GM18868 (cell line): Measurements from ENCODE around the gene PASK.

Source experiments
- ATAC-seq: cut with Tn5 transposase; IDR thresholded peaks from one replicate; pipeline ENCODE4 v1.9.1; 2021; ENCODE audit warnings: mild to moderate bottlenecking, moderate library complexity; ENCODE audit not compliant: unreplicated experiment

Gene PASK

DNA sequence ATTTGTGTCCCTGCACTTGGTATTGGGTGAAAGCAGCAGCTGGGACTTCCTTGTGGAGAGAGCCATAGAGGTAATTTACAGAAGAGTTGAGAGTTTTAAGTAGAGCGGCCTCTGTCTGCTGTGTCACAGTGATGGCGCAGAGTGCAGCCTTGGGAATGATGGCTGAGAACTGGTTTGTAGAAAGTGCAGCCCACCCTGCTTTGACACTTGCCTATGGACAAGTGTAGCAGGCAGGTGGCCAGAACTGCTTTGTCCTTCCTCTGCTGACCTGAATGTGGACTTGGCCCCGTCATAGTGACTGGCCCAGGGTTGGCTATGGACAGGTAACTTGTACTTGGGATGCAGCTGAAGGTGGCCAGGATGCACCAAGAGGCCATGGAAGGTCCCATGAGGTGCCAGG lies 32.9 kb upstream of the PASK start:
- ATAC-seq, result no peak

DNA sequence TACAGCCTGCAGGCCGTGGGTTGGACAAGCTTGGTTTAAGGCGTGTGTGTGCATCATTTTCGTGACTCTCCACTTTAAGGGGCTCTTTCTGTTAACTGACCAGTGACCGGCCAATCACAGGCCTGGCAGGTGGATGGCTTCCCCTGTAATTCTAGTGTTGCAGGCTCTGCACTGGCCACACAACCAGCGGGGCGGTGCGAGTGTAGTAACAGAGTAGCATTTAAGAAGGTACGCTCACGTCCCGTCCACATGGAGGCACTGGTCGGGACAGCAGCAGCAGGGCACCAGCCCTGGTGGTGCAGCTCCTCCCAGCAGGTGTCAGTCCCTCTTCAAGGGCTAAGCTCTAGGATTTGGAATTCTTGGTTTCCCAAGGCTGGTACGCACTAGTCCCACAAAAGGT lies 31.2 kb upstream of the PASK start:
- ATAC-seq, result no peak

DNA sequence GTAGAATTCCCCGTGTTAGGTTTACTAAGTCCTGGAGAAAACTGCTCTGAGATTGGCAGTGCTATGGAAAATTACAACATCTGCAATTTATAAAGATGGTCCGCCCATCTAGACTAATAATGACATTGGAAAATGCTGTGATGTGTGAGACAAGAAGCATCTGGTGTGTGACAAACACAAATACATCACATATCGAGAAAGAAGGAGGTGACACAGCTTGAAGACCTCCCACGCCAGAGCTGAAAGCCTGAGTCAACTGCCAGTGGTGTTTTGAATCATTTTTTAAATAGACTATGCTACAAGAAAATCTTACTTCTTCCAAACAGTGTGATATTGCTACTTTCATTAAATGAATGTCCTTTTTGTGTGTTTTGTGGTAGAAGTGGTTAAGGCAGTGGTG lies 30.6 kb upstream of the PASK start:
- ATAC-seq, result no peak

DNA sequence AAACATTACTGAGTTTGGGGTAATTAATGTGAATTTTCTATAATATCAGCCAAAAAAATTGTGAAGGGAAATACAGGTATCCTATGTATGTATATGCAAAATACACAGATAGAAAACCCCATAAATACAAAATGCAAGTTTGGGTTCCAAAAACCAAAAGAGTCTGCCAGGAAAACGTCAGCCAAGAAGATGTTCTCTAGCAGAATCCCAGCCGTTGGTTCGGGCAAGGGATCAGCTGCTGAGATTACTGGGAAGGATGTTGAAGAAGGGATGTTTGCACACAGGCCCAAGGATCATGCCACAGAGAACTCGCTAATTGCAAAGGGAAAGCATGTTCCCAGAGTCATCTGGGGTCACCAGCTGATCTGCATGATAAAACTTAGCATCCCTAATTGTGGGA lies 29.7 kb upstream of the PASK start:
- no peak for ATAC-seq

DNA sequence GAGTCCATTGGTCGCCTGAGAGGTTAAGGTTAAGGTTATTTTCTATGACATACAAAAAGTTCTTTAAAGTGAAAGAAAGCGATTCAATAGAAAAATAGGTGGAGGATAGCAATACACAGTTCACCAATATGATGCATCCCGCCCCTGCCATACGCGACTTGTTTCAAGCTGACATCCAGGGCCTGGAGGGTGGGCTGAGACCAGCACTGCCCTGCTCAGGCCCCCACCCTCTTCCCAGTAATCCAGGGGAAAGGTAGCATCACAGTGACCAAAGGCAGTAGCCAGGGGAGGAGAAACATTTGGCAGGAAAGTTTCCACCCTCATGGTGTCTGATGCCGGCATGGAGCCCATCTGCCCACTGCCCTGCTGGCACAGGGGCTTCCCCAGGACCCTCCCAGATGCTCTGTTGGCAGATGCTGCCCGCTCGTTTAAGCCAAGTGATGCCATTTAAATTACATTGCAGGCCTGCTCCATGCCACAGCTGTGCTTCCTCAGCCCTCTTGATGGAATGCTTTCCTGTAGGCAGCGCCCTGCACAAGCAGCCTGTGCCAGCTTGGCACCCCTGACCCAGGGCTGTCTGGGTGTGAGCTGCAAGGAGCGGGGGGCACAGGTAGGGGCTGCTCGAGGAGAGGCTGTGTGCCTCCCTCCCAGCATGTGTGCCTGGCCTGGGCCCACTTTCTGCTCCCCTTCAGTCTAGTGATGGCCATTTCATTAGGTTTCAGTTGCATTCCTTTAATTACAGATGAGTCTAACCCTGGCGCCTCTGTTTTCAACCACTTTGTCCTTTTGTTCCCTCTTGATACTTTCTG lies 28.5 kb upstream of the PASK start:
- no peak for ATAC-seq

DNA sequence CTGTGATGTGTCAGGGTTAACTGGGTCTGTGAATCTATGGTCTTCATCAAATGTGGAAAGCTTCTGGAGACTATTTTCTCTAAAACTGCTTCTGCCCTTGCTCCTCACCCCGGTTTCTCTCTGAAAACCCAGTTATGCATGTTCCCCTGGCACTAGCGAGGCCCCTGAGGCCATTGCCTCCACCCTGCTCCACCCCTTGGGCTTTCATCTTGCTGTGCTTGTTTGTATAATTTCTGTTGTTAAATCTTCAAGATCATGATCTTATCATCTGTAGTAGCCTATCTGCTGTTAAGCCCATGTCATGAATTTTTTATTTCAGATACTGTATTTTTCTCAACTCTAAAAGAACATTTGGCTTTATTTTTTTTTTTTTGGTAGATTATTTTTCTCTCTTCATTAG lies 24.3 kb upstream of the PASK start:
- no peak for ATAC-seq

DNA sequence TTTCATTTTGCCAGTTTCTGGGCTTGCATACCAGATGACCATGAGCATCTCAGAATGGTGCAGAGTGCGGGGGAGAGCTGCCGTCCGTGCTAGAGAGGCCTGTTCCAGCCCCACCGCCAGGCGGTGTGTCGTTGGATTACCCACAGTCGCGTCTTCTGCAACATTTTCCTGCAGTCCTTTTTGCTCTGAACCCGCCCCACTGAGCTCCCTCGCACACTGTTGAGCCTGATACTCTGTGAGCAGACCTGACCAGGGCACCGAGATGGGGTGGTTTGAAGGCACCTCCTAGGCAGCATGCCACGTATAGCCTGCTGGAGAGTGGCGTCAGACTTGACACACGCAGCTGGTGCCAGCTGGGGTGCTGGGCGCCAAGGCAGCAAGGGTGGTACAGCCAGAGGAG lies 19.1 kb upstream of the PASK start:
- no peak for ATAC-seq

DNA sequence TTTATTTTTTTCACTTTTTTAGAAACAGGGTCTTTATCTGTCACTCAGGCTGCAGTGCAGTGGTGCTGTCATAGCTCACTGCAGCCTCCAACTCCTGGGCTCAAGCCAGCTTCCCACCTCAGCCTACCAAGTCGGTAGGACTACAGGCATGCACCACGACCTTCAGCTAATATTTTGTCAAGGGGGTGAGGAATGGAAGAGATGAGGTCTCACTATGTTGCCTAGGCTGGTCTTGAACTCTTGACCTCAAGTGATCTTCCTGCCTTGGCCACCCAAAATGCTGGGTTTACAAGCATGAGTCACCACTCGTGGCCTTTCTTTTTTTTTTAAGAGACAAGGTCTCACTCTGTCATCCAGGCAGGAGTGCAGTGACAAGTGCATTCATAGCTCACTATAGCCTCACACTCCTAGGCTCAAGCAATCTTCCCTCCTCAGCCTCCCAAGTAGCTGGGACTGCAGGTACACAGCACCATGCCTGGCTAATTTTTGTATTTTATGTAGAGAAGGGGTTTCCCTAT lies 14.4 kb upstream of the PASK start:
- no peak for ATAC-seq

DNA sequence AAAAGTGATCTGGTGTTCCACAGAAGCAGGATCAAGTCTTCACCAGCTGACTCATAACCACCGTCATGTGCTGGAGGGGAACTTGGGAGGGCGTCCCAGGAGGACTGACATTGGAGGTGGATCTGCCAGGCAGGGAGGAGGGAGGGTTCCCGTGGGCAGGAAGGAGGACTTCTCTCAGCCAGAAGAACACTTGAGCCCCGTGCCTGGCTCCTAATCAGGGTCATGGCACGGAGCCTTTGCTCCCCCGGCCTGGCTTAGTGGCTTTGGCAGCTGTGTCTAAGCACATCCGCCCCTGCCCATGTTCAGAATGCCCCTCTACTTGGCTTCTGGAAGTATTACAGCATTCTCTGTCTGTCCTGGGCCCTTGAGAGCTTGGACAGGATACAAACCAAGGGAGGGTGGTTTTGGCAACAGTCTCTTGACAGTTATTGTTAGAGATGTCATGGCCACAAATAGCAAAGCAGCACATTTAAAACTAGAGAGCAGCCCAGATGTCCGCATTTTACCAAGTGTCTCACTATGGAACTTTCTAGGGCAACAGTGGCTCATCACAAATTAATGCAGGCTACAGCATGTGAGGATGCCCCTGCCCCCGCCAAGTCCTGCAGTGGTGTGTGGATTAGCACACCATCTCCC lies 12.5 kb upstream of the PASK start:
- no peak for ATAC-seq

DNA sequence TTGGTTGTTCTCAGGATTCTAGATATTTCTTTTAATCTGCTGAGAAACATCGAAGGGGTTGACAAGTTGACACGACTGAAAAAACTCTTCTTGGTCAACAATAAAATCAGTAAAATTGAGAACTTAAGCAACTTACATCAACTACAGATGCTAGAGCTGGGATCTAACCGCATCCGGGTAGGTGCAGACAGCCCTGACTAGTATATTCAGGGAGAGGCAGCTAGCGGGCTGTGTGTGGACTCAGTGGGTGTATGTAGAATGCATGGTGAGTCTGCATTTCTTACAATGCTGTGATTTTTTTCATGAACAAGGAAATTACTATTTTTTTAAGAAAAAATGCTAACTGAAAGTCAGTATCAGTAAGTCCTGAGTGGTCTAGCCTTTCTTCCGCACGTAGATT lies 11.0 kb upstream of the PASK start:
- no peak for ATAC-seq

DNA sequence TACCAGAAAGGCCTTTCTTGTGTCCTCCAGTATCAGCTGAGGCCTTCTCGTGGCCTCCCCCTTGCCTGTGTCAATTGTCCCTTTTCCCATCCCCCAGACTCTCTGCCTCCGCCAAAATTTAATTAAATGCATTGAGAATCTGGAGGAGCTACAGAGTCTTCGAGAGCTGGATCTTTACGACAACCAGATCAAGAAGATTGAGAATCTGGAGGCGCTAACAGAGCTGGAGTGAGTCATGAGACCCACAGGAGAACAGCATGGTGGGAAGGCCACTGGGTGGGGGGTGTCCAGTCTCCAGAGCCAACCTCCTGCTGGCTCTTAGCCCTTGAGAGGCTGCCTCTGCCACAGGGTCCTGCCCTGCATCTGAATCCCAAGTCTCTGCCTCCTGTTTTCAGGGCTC lies 9.8 kb upstream of the PASK start:
- no peak for ATAC-seq

DNA sequence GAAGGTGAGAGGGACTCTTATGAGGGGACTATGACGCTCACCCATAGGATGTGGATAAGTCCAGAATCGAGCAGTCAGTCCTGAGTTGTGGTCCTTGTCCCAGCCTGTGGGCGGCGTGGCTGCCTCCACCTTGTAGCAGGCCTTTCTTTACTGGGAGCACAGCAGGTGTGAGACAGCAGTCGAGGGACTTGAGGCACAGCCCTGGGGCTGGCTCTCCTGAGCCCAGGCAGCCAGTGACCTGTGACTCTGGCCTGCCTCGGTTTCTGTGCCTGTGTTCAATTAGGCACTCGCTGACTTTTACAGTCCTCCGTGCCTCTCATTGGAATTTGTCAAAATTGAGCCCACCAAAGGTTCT lies 9.3 kb upstream of the PASK start:
- no peak for ATAC-seq

DNA sequence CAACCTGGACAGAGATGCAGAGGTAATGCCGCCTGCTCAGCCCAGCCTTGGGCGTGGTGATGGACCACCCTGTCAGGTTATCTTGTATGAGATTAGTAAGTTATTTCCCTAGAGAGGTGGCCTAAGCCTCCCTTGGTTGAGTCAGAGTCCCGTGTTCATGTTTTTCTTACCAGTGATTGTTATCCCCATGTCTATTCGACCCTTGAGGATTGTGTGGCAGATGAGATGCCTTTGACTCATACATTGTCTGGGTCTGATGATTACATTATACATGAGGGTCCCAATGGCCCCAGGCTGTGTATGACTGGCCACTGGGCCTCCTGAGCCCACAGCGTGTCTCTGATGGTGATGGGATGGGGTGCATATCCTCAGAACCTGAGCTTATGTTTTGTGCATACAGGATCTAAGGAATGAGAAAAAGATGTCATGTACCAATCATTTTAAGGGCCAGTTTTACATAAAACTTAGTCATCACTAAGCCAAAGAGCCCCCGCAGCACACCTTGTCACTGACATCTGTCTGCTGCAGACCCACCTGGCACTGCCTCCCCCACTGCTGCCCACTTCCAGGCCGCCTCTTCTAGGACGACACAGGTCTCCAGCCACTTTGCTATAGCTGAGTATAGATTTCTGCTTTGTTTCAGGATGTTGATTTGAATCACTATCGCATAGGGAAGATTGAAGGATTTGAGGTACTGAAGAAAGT lies 8.7 kb upstream of the PASK start:
- ATAC-seq, result no peak

DNA sequence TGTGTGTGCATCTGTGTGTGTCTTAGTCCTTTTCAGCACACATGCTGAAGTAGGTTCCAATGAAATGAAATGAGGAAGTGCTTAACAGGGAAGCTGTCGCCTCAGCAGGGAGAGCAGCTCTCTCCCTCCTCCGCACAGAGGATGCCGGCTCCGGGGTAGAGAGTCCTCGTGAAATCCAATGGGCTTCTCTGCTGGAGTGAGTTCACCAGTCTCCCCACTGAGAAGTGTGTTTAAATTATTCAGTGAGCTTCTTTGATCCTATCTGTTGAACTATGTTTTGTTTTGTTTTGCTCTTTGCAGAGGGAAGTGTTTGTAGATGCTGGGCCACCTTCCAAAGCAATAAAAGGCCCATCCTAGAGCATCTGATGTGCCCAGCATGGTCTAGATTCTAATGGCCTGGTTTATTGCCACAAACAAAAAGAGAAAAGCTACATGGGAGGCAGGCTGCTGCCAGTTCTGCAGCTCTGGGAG lies 7.7 kb upstream of the PASK start:
- no peak for ATAC-seq

DNA sequence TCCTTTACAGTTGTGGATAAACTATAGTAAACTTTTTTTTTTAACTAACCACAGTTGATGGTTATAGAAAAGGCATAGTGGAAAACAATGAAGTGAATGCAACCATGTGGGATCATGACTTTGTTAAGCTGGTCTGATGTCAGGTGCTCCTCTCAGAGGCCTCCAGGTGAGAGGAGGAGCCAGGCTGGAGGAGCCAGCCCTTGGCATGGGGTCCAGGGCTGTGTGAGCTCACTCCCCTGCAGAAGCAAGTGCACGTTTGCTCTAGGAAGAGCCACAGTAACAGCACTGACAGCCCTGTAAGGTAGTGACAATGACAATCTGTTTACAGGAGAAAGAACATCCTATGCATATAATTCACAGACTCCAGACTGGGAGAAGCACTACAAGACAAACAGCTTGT lies 6.7 kb upstream of the PASK start:
- ATAC-seq, result no peak

DNA sequence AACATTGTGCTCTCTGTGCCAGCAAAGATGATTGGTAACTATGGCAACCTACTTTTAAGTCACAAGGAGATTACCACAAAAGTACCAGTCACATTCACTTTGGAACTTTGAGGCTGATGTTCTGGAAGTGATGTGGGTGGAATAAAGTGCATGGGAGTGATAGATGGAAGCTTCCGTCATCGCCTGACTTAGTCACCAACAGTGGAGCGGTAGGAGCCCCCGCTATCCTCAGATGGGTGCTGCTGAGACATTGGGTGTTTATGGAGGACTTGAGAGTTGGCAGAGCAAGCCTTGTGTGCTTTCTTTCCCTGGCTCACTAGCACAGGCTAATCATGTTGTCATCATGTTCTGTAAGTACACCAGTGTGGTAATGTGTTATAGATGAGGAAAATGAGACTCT lies 5.6 kb upstream of the PASK start:
- no peak for ATAC-seq

DNA sequence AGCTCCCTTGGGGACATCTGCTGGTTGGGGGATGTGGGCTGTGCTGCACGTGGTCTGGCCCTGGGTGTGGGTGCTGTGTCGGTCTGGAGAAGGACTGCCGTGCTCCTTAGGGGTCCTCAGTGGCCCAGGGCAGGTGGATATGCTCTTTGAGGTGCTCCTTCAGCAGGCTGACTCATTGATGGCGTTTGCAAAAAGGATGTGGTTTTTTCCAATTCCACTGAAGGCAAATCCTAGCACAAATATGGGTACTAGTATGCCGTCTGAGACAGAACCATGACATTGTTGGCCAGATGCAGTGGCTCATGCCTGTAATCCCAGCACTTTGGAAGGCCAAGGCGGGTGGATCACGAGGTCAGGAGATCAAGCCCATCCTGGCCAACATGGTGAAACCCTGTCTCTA lies 4.3 kb upstream of the PASK start:
- ATAC-seq, result no peak

DNA sequence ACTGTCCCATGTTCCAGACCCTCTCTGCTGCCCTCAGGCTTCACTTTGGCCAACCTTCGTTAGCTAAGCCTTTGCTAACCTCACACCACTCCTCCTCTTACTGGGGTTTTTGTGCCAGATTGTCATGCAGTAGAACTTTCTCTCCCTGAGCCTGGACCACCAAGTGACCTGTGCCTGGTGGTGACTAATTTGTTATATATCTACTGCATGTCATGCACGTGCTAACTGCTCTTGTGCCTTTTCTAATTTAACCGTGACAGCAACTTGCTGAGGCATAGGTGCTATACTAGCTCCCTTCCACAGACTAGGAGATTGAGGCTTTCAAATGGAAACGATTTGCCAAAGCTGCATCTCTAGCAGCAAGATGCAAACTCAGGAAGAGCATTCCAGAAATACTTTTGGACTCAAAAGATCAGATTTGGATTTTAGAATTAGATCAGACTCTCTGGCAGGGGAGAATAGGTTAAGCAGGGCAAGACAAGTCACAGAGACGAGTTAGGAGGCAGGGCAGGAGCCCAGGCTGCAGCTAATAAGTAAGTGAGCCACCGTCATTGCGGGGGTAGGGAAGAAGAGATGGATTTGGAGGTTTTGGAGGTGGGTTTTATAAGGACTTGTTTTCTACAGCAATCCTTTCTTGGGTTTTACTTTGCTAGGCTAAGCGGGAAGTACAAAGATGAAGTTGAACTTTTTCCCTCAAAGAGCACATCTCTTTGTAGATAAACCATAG lies 2.8 kb upstream of the PASK start:
- no peak for ATAC-seq

DNA sequence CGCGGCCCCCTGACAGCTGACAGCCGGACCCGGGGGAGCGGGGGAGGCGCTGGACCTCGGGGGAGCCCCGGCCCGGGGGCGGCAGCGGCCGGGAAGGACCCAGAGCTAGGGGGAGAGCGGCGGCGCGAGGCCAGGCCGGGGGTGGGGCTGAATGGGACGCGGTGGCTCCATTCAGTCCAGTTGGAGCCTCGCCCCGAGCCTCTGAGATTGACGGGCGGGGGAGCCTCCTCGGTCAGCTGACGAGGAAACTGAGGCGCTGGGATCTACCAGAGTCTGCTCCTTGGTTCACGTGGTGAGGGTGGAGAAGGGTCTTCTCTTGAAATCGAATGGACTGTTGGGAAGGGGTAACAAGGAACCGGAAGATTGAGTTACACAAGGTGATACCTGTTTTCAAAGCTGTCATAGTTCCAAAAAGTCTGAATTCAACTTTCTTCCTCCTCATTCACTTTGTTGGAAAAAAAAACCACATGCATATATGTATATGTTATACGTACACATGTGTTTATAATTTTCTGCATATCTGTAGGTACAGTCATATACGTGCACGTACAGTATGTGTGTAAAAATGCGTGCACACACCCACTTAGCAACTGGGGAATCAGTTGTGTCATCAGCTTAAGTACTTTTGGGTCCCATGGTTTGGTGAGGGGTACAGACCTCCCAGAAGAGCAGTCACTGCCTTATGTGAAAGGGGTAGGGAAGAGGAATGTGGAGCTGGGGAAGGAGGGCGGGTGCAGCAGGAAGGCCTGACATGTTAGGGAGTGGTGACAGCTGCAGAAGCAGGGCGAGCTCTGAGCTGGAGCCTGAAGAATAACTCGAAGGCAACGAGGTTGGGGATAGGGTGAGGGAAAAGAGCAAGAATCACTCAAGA lies 1.6 kb upstream of the PASK start:
- ATAC-seq, result no peak

DNA sequence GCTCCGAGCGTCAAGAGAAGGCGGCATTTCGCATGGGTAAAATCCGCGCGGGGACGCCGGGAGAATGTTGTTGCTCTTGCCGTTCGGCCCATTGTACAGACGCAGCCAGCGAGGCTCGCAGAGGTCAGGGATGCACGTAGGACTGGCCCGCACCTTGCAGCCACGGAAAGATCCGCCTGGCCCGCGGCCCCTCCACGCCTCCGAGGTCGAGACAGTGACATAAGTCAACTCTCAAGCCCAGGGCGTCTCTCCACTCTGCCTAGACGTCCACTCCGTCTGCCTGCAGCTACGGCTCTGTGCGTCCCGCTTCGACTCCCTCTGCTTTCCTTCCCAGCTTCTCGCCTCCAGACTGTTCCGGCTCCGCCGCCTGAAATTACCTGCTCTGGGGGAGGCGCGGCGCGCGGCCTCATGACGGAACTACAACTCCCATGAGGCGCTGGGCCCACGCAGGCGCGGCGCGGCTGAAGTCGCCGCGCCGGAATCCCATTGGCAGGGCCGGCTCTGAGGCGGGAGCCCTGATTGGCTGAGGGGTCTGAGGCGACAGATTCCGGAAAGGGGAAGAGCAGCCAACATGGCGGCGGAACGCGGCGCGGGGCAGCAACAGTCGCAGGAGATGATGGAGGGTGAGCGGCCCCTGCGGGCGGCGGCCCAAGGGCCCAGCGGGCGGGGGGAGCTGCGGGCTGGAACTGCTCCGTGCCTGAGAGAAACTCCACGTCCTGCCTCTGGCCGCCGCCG lies 820 bp upstream of the PASK start, which contains the start of gene PPP1R7:
TSS of gene PPP1R7 (plus strand) at position 543 of the 735 bp plus-strand sequence. CDS start at position 572, 29 bp downstream.
- peak; percentile 77 for ATAC-seq
